HCT116 (cell line): ENCODE results near the gene NID2. TPM values are rescaled to one million over a fixed set of nuclear protein-coding genes. Genes with fewer than 3 reads are reported as not detected.

Experiments used
- ATAC-seq: fragments of 200-7000 bp; cut with Tn5 transposase; 2 replicates; pipeline ENCODE4 v1.9.1; 2020; ENCODE audit warnings: mild to moderate bottlenecking, moderate library complexity
- BruUV-seq: library from RNA; stranded (reverse); fragments of 400-500 nt; replicated peaks from 2 replicates; lab custom pipeline; 2021; lab: Mats Ljungman, UMichigan
- CTCF ChIA-PET: fragments of 300-600 bp; sonication (Branson Sonifier 250); formaldehyde crosslinking; loops from one replicate; lab custom pipeline; 2021; ENCODE audit warnings: antibody characterized with exemption; lab: Charles Lee
- POLR2A ChIA-PET: fragments of 300-600, 350-600 bp; sonication (Branson Sonifier 250); formaldehyde crosslinking; loops from one replicate; lab custom pipeline; 2021; ENCODE audit warnings: antibody characterized with exemption; lab: Charles Lee
- RAD21 ChIA-PET, 2 experiments: fragments of 300-600 bp; sonication (Branson Sonifier 250); formaldehyde crosslinking; loops; one replicate each; lab custom pipeline; 2023; ENCODE audit warnings: low total read pairs in 2 of 2; ENCODE audit not compliant: uncharacterized antibody in 2 of 2, unreplicated experiment in 2 of 2, low non-redundant PET in 1 of 2; lab: Charles Lee
- DNase-seq: peaks from one replicate; pipeline ENCODE4 v3.0.0-alpha.2; 2010; ENCODE audit warnings: low read depth, low spot score
- H2AFZ ChIP-seq: fragments of 200-600 bp; shearing (Covaris generic), sonication (generic); 2 replicates; pipeline ENCODE4 v1.6.1; 2017; ENCODE audit warnings: low read depth, mixed run types, mixed read lengths, antibody characterized with exemption, low read length; ENCODE audit not compliant: poor library complexity, severe bottlenecking
- H3K27ac ChIP-seq: 2 replicates; pipeline ENCODE4 v1.5.1; 2012; ENCODE audit warnings: low read depth, low read length
- H3K27me3 ChIP-seq: fragments of 200-600 bp; sonication (generic); 2 replicates; pipeline ENCODE4 v1.6.1; 2016; ENCODE audit warnings: mixed run types, low read length, mixed read lengths; ENCODE audit not compliant: insufficient read depth
- H3K36me3 ChIP-seq, 2 experiments: fragments of 200-500 bp in 1 of 2; fragments of 200-600 bp in 1 of 2; sonication (Bioruptor generic) in 1 of 2; sonication (generic) in 1 of 2; 2 replicates each; pipeline versions ENCODE4 v1.5.1 to v1.6.1; 2014 to 2016; ENCODE audit warnings: low read length in 2 of 2, inconsistent platforms in 1 of 2, mixed read lengths in 1 of 2, mixed run types in 1 of 2; ENCODE audit not compliant: insufficient read depth in 2 of 2, control insufficient read depth in 1 of 2
- H3K4me1 ChIP-seq, 2 experiments: fragments of 200-600 bp in 1 of 2; sonication (generic) in 1 of 2; 2 replicates each; pipeline versions ENCODE4 v1.5.1 to v1.6.1; 2012 to 2017; ENCODE audit warnings: low read length in 2 of 2, inconsistent platforms in 1 of 2, mild to moderate bottlenecking in 1 of 2, mixed read lengths in 1 of 2, mixed run types in 1 of 2, moderate library complexity in 1 of 2; ENCODE audit not compliant: insufficient read depth in 2 of 2, control insufficient read depth in 1 of 2
- H3K4me2 ChIP-seq: fragments of 200-600 bp; sonication (generic); 2 replicates; pipeline ENCODE4 v1.6.1; 2017; ENCODE audit warnings: mixed run types, low read length, mixed read lengths
- H3K4me3 ChIP-seq, 2 experiments: fragments of 200-600 bp in 1 of 2; sonication (generic) in 1 of 2; replicated peaks in 1 of 2; 2 replicates each; pipeline ENCODE4 v1.5.1; 2011 to 2016; ENCODE audit warnings: low read length in 2 of 2, control low read depth in 1 of 2, low read depth in 1 of 2, mild to moderate bottlenecking in 1 of 2, mixed read lengths in 1 of 2, mixed run types in 1 of 2
- H3K79me2 ChIP-seq: fragments of 200-600 bp; sonication (generic); 2 replicates; pipeline ENCODE4 v1.6.1; 2017; ENCODE audit warnings: mild to moderate bottlenecking, mixed run types, low read length, moderate library complexity, mixed read lengths; ENCODE audit not compliant: insufficient read depth
- H3K9ac ChIP-seq: fragments of 200-600 bp; sonication (generic); 2 replicates; pipeline ENCODE4 v1.6.1; 2016; ENCODE audit warnings: low read length, mixed read lengths
- H3K9me2 ChIP-seq: fragments of 200-600 bp; sonication (generic), shearing (Covaris generic); 2 replicates; pipeline ENCODE4 v1.6.1; 2017; ENCODE audit warnings: mixed run types, mild to moderate bottlenecking, moderate library complexity; ENCODE audit not compliant: insufficient read depth
- H3K9me3 ChIP-seq, 2 experiments: fragments of 200-500 bp in 1 of 2; fragments of 200-600 bp in 1 of 2; sonication (Bioruptor generic) in 1 of 2; sonication (generic) in 1 of 2; 2 replicates each; pipeline ENCODE4 v1.6.1; 2014 to 2017; ENCODE audit warnings: low read length in 2 of 2, mixed read lengths in 2 of 2, inconsistent platforms in 1 of 2, low read depth in 1 of 2, mild to moderate bottlenecking in 1 of 2, mixed run types in 1 of 2, moderate library complexity in 1 of 2; ENCODE audit not compliant: control insufficient read depth in 1 of 2, insufficient read depth in 1 of 2
- H4K20me1 ChIP-seq: fragments of 200-600 bp; sonication (generic), shearing (Covaris generic); 2 replicates; pipeline ENCODE4 v1.6.1; 2017; ENCODE audit warnings: mixed run types, mild to moderate bottlenecking, moderate library complexity; ENCODE audit not compliant: insufficient read depth
- CBX3 ChIP-seq: IDR thresholded peaks from 2 replicates; pipeline ENCODE4 v1.6.1; 2012; ENCODE audit warnings: low read depth
- CTCF ChIP-seq, 3 experiments: fragments of 200-600 bp in 1 of 3; sonication (generic) in 1 of 3; IDR thresholded peaks in 2 of 3; conservative IDR thresholded peaks in 1 of 3; 2 replicates each; pipeline ENCODE4 v1.5.1; 2012 to 2017; ENCODE audit warnings: low read depth in 2 of 3, low read length in 2 of 3, antibody characterized with exemption in 1 of 3, borderline replicate concordance in 1 of 3, control low read depth in 1 of 3, mild to moderate bottlenecking in 1 of 3, mixed read lengths in 1 of 3, mixed run types in 1 of 3, moderate library complexity in 1 of 3; ENCODE audit not compliant: insufficient read depth in 1 of 3
- EGR1 ChIP-seq: IDR thresholded peaks from 2 replicates; pipeline ENCODE4 v1.6.1; 2012; ENCODE audit warnings: low read depth
- EZH2 ChIP-seq: fragments of 200-600 bp; sonication (generic); IDR thresholded peaks from 2 replicates; pipeline ENCODE4 v1.6.1; 2017; ENCODE audit warnings: antibody characterized with exemption, mixed run types
- FOSL1 ChIP-seq: IDR thresholded peaks from 2 replicates; pipeline ENCODE4 v1.6.1; 2012; ENCODE audit warnings: low read depth
- JUND ChIP-seq: IDR thresholded peaks from 2 replicates; pipeline ENCODE4 v1.6.1; 2012
- MAX ChIP-seq: IDR thresholded peaks from 2 replicates; pipeline ENCODE4 v1.6.1; 2012
- POLR2AphosphoS5 ChIP-seq: IDR thresholded peaks from 2 replicates; pipeline ENCODE4 v1.6.1; 2011; ENCODE audit warnings: mild to moderate bottlenecking, low read depth, low read length, moderate library complexity
- RAD21 ChIP-seq: IDR thresholded peaks from 2 replicates; pipeline ENCODE4 v1.6.1; 2012; ENCODE audit warnings: low read depth, mild to moderate bottlenecking
- REST ChIP-seq: IDR thresholded peaks from 2 replicates; pipeline ENCODE4 v1.6.1; 2012; ENCODE audit warnings: low read depth
- SIN3A ChIP-seq: IDR thresholded peaks from 2 replicates; pipeline ENCODE4 v1.6.1; 2012; ENCODE audit warnings: low read depth
- SP1 ChIP-seq: IDR thresholded peaks from 2 replicates; pipeline ENCODE4 v1.6.1; 2012; ENCODE audit warnings: low read depth
- YY1 ChIP-seq: IDR thresholded peaks from 2 replicates; pipeline ENCODE4 v1.6.1; 2011; ENCODE audit warnings: low read length, low read depth, moderate library complexity, mild to moderate bottlenecking; ENCODE audit not compliant: insufficient replicate concordance; ENCODE audit errors: extremely low read depth
- ZBTB33 ChIP-seq: IDR thresholded peaks from 2 replicates; pipeline ENCODE4 v1.6.1; 2011; ENCODE audit warnings: mild to moderate bottlenecking, low read length, moderate library complexity; ENCODE audit not compliant: insufficient replicate concordance; ENCODE audit errors: extremely low read depth
- ZFX ChIP-seq: fragments of 450-650 bp; IDR thresholded peaks from 2 replicates; pipeline ENCODE4 v1.6.1; 2017
- ZNF274 ChIP-seq: fragments of 200-500 bp; sonication (Bioruptor generic); IDR thresholded peaks from 2 replicates; pipeline ENCODE4 v1.6.1; 2014; ENCODE audit warnings: mild to moderate bottlenecking, low read depth, low read length, inconsistent platforms
- intact Hi-C: fragments of 100-400 bp; cut with micrococcal nuclease; formaldehyde crosslinking; loops from 2 replicates; pipeline ENCODE4 v1.10.0; 2022
- total RNA-seq: library from RNA; stranded (reverse); gene quantifications from one replicate; pipeline ENCODE4 v1.2.1, GENCODE V29; 2021; ENCODE audit not compliant: unreplicated experiment

Gene NID2
- total RNA-seq, 1 experiment from 2014 or later = 0.84 TPM

- TF ChIP-seq CTCF (IDR thresholded peaks at IDR 0.05 in 2 of 3, conservative IDR thresholded peaks at IDR 0.05 in 1 of 3; ENCODE audit: borderline replicate concordance in 1 of 3, insufficient read depth in 1 of 3, low read depth in 2 of 3, low read length in 2 of 3) (no peak), JUND (no peak)
Observed at GRCh38 chr14:52060080-52060479, 8.8 kb downstream of the NID2 start (continued).

GRCh38 chr14:52059649-52060048 is 9.2 kb downstream of the NID2 start:
- H3K9me3 ChIP-seq = no peaks in the 10 kb centered on the region
- POLR2A ChIA-PET = no interaction called here
- no peak for ATAC-seq
- DNase-seq = no peak
- H3K27me3 ChIP-seq = peaks cover 16% of the 10 kb centered on the region; the same call in 1 of the 2 replicates
- H3K36me3 ChIP-seq = no peaks in the 10 kb centered on the region
- CTCF ChIA-PET = no interaction called here
- no peak overlapping the region for H3K4me2 ChIP-seq
- no peaks in the 10 kb centered on the region for H4K20me1 ChIP-seq
- no peaks in the 10 kb centered on the region for H3K79me2 ChIP-seq
- H3K4me3 ChIP-seq = no peak overlapping the region
- intact Hi-C loops = no loop called here
- no peak overlapping the region for H3K27ac ChIP-seq
- H3K9me2 ChIP-seq = no peaks in the 10 kb centered on the region
- no peak overlapping the region for H3K9ac ChIP-seq
- no peaks in the 10 kb centered on the region for H3K4me1 ChIP-seq
- RAD21 ChIA-PET = no interaction called here
- no TSS peak for BruUV-seq
- H2AFZ ChIP-seq = no peak overlapping the region
- TF ChIP-seq REST (no peak), ZNF274 (no peak), EZH2 (no peak), CTCF (IDR thresholded peaks at IDR 0.05 in 2 of 3, conservative IDR thresholded peaks at IDR 0.05 in 1 of 3; ENCODE audit: borderline replicate concordance in 1 of 3, insufficient read depth in 1 of 3, low read depth in 2 of 3, low read length in 2 of 3) (no peak), MAX (no peak), YY1 (no peak), POLR2AphosphoS5 (no peak), RAD21 (no peak), CBX3 (no peak), ZBTB33 (no peak), EGR1 (no peak), SP1 (no peak), SIN3A (no peak), ZFX (no peak), FOSL1 (no peak)
